NCI-H82 treated with DMSO at 0.1 percent for 48 hours (cell line): ENCODE data around the gene SERINC4.
"Not testable (repeated sequence)": the region's sequence is repeated elsewhere in the genome, so short reads cannot be mapped to it uniquely, and the experiment has no call there.

Source experiments
- DNase-seq: peaks from one replicate; lab custom pipeline; 2025; ENCODE audit not compliant: unreplicated experiment; lab: John Stamatoyannopoulos, UW

The SERINC4 gene

GRCh38 chr15:43799945-43800285 is at the start of gene SERINC4:
Gene SERINC4 (minus strand): TSS chr15:43800220. CDS start chr15:43799986, 234 bp downstream.
- no peak for DNase-seq

GRCh38 chr15:43845421-43845820 is 45.4 kb upstream of the SERINC4 start:
- no peak for DNase-seq

GRCh38 chr15:43832485-43832884 is 32.5 kb upstream of the SERINC4 start:
- DNase-seq, result not testable (repeated sequence)

GRCh38 chr15:43831519-43832052 is 31.6 kb upstream of the SERINC4 start:
- DNase-seq, result not testable (repeated sequence)

GRCh38 chr15:43830691-43831275 is 30.8 kb upstream of the SERINC4 start:
- DNase-seq, result not testable (repeated sequence)

- DNase-seq, result not testable (repeated sequence)
Measured at GRCh38 chr15:43829951-43830540, 30.0 kb upstream of the SERINC4 start.

- DNase-seq, result no peak
Measured at GRCh38 chr15:43828061-43828657, 28.1 kb upstream of the SERINC4 start.

GRCh38 chr15:43826508-43827341 is 26.7 kb upstream of the SERINC4 start, which contains the start of gene WDR76:
Gene WDR76 (plus strand): TSS chr15:43827002. CDS start chr15:43827033, 31 bp downstream.
- peak; percentile 83 for DNase-seq

GRCh38 chr15:43826029-43826507 is 26.0 kb upstream of the SERINC4 start:
- no peak for DNase-seq

- not testable (repeated sequence) for DNase-seq
Measured at GRCh38 chr15:43825305-43825704, 25.3 kb upstream of the SERINC4 start.

- peak; percentile 97 for DNase-seq
Measured at GRCh38 chr15:43824302-43825246, 24.6 kb upstream of the SERINC4 start, which contains the start of gene MFAP1. Gene MFAP1 (minus strand): TSS chr15:43824690. CDS start chr15:43824569, 121 bp downstream.

GRCh38 chr15:43821505-43821904 is 21.5 kb upstream of the SERINC4 start:
- no peak for DNase-seq

GRCh38 chr15:43815064-43815463 is 15.0 kb upstream of the SERINC4 start:
- DNase-seq, result not testable (repeated sequence)

- DNase-seq, result no peak
Measured at GRCh38 chr15:43808960-43809678, 9.1 kb upstream of the SERINC4 start.

GRCh38 chr15:43808435-43808950 is 8.5 kb upstream of the SERINC4 start:
- DNase-seq, result no peak

GRCh38 chr15:43802676-43803075 is 2.7 kb upstream of the SERINC4 start:
- DNase-seq, result not testable (repeated sequence)

- DNase-seq, result peak; percentile 96
Measured at GRCh38 chr15:43800286-43801141, 494 bp upstream of the SERINC4 start, which contains the start of gene HYPK. Gene HYPK (plus strand): TSS chr15:43800599. CDS start chr15:43800623, 24 bp downstream.
